NCI-H1694 (cell line): ENCODE data around the gene S1PR1.
"Not testable (repeated sequence)": the region's sequence is repeated elsewhere in the genome, so short reads cannot be mapped to it uniquely, and the experiment has no call there.

Experiments used
- DNase-seq: peaks from one replicate; lab custom pipeline; 2025; lab: John Stamatoyannopoulos, UW

Gene S1PR1

GRCh38 chr1:101219924-101220870 lies 16.6 kb upstream of the S1PR1 start:
- no peak for DNase-seq

GRCh38 chr1:101220906-101221305 lies 15.9 kb upstream of the S1PR1 start:
- DNase-seq: no peak

- DNase-seq: no peak
These were observed 14.8 kb upstream of the S1PR1 start for GRCh38 chr1:101221945-101222429.

GRCh38 chr1:101227837-101228236 lies 9.0 kb upstream of the S1PR1 start:
- no peak for DNase-seq

- no peak for DNase-seq
These were observed 8.2 kb upstream of the S1PR1 start for GRCh38 chr1:101228424-101229134.

GRCh38 chr1:101232182-101232581 lies 4.6 kb upstream of the S1PR1 start:
- not testable (repeated sequence) for DNase-seq

GRCh38 chr1:101233495-101233894 lies 3.3 kb upstream of the S1PR1 start:
- DNase-seq: no peak

GRCh38 chr1:101235216-101235695 lies 1.6 kb upstream of the S1PR1 start:
- no peak for DNase-seq

GRCh38 chr1:101235696-101236515 lies 913 bp upstream of the S1PR1 start:
- no peak for DNase-seq

- no peak for DNase-seq
These were observed 514 bp downstream of the S1PR1 start for GRCh38 chr1:101237229-101237837.

GRCh38 chr1:101238031-101238628 lies 1.3 kb downstream of the S1PR1 start:
- no peak for DNase-seq

GRCh38 chr1:101238681-101239094 lies 1.9 kb downstream of the S1PR1 start:
- DNase-seq: peak; percentile 56

GRCh38 chr1:101239095-101240040 lies 2.5 kb downstream of the S1PR1 start:
- DNase-seq: no peak

GRCh38 chr1:101240041-101240430 lies 3.2 kb downstream of the S1PR1 start:
- DNase-seq: no peak

- no peak for DNase-seq
These were observed 4.8 kb downstream of the S1PR1 start for GRCh38 chr1:101241485-101242225.

GRCh38 chr1:101242324-101243050 lies 5.7 kb downstream of the S1PR1 start:
- no peak for DNase-seq

- DNase-seq: no peak
These were observed 6.9 kb downstream of the S1PR1 start for GRCh38 chr1:101243751-101244150.

- DNase-seq: no peak
These were observed 8.0 kb downstream of the S1PR1 start for GRCh38 chr1:101244842-101245241.
